HG03039 (cell line): ENCODE measurements around the gene MXD4.

Experiments used
- ATAC-seq: cut with Tn5 transposase; IDR thresholded peaks from one replicate; pipeline ENCODE4 v1.9.1; 2021; ENCODE audit warnings: mild to moderate bottlenecking, moderate library complexity; ENCODE audit not compliant: unreplicated experiment

The MXD4 gene

GRCh38 chr4:2264481-2265041 is 2.7 kb upstream of the MXD4 start:
- no peak for ATAC-seq

- ATAC-seq = no peak
These were observed 2.0 kb upstream of the MXD4 start for GRCh38 chr4:2263926-2264321.

- no peak for ATAC-seq
These were observed 988 bp upstream of the MXD4 start for GRCh38 chr4:2262944-2263250.

- ATAC-seq = peak; percentile 86
These were observed 435 bp upstream of the MXD4 start for GRCh38 chr4:2262145-2262943.

- ATAC-seq = peak; percentile 28
These were observed 628 bp downstream of the MXD4 start for GRCh38 chr4:2261110-2261852.

- no peak for ATAC-seq
These were observed 1.4 kb downstream of the MXD4 start for GRCh38 chr4:2260344-2261109.

GRCh38 chr4:2259541-2260343 is 2.2 kb downstream of the MXD4 start:
- no peak for ATAC-seq

- no peak for ATAC-seq
These were observed 2.8 kb downstream of the MXD4 start for GRCh38 chr4:2259036-2259540.

- no peak for ATAC-seq
These were observed 3.5 kb downstream of the MXD4 start for GRCh38 chr4:2258091-2259035.

- no peak for ATAC-seq
These were observed 4.4 kb downstream of the MXD4 start for GRCh38 chr4:2257361-2258081.

- no peak for ATAC-seq
These were observed 5.1 kb downstream of the MXD4 start for GRCh38 chr4:2256781-2257191.

GRCh38 chr4:2256156-2256731 is 5.7 kb downstream of the MXD4 start:
- ATAC-seq = no peak

GRCh38 chr4:2255501-2256155 is 6.3 kb downstream of the MXD4 start:
- no peak for ATAC-seq

GRCh38 chr4:2254665-2255500 is 7.0 kb downstream of the MXD4 start:
- no peak for ATAC-seq

- no peak for ATAC-seq
These were observed 8.5 kb downstream of the MXD4 start for GRCh38 chr4:2253160-2254084.
